ENCODE results near the gene PLA2R1. TPM values are rescaled to one million over a fixed set of nuclear protein-coding genes. Genes with fewer than 3 reads are reported as not detected.

The PLA2R1 gene
- total and polyA plus RNA-seq, 2 experiments from 2014 or later: 4.9 to 9.6 TPM

GRCh38 chr2:160097326-160097725, 34.9 kb upstream of the PLA2R1 start:
- H3K27ac ChIP-seq: no peak overlapping the region
- peaks cover 5% of the 10 kb centered on the region for H3K9me3 ChIP-seq (ENCODE audit: low read depth)
- H3K4me2 ChIP-seq: no peak overlapping the region
- no peak overlapping the region for H2AFZ ChIP-seq
- no peak for TF ChIP-seq CTCF (IDR thresholded peaks at IDR 0.05; ENCODE audit: poor library complexity)
- TF ChIP-seq EZH2 (IDR thresholded peaks at IDR 0.05; ENCODE audit: borderline replicate concordance): no peak
- no peak for TF ChIP-seq EZH2phosphoT487 (IDR thresholded peaks at IDR 0.05; ENCODE audit: low read depth, severe bottlenecking, unreplicated experiment)
- WGBS (ENCODE audit: low lambda C conversion rate, missing lambda C conversion rate): 95% methylated on average over 1 of the region's 1 CpG
- no peak overlapping the region for H3K4me3 ChIP-seq
- H3K27me3 ChIP-seq: no peaks in the 10 kb centered on the region
- H3K36me3 ChIP-seq (replicated peaks; ENCODE audit: insufficient read depth, low read depth): no peaks in the 10 kb centered on the region
- H3K79me2 ChIP-seq: no peaks in the 10 kb centered on the region
- H3K9me2 ChIP-seq (replicated peaks; ENCODE audit: insufficient read depth): no peaks in the 10 kb centered on the region
- H4K20me1 ChIP-seq (ENCODE audit: insufficient read depth, poor library complexity, severe bottlenecking): no peaks in the 10 kb centered on the region
- no peaks in the 10 kb centered on the region for H3K4me1 ChIP-seq (ENCODE audit: insufficient read depth)
- no peak for DNase-seq (ENCODE audit: low spot score)

- Histone ChIP-seq H4K20me1 (ENCODE audit: insufficient read depth, poor library complexity, severe bottlenecking) (no peaks in the 10 kb centered on the region), H2AFZ (no peak overlapping the region), H3K9me2 (replicated peaks; ENCODE audit: insufficient read depth) (no peaks in the 10 kb centered on the region), H3K27me3 (no peaks in the 10 kb centered on the region), H3K4me1 (ENCODE audit: insufficient read depth) (no peaks in the 10 kb centered on the region), H3K27ac (no peak overlapping the region), H3K4me3 (no peak overlapping the region), H3K4me2 (no peak overlapping the region), H3K79me2 (no peaks in the 10 kb centered on the region), H3K9me3 (ENCODE audit: low read depth) (peaks cover 5% of the 10 kb centered on the region), H3K36me3 (replicated peaks; ENCODE audit: insufficient read depth, low read depth) (no peaks in the 10 kb centered on the region)
- DNase-seq (ENCODE audit: low spot score): no peak
- WGBS (ENCODE audit: low lambda C conversion rate, missing lambda C conversion rate): 90% methylated on average over 4 of the region's 4 CpGs
- TF ChIP-seq CTCF (IDR thresholded peaks at IDR 0.05; ENCODE audit: poor library complexity): no peak
- TF ChIP-seq EZH2 (IDR thresholded peaks at IDR 0.05; ENCODE audit: borderline replicate concordance): no peak
- TF ChIP-seq EZH2phosphoT487 (IDR thresholded peaks at IDR 0.05; ENCODE audit: low read depth, severe bottlenecking, unreplicated experiment): no peak
Measured at GRCh38 chr2:160096409-160096808, 34.0 kb upstream of the PLA2R1 start.

GRCh38 chr2:160092445-160092844, 30.0 kb upstream of the PLA2R1 start:
- H3K4me2 ChIP-seq: no peak overlapping the region
- no peak overlapping the region for H2AFZ ChIP-seq
- H3K9me2 ChIP-seq (replicated peaks; ENCODE audit: insufficient read depth): no peaks in the 10 kb centered on the region
- DNase-seq (ENCODE audit: low spot score): no peak
- TF ChIP-seq EZH2phosphoT487 (IDR thresholded peaks at IDR 0.05; ENCODE audit: low read depth, severe bottlenecking, unreplicated experiment): no peak
- no peak for TF ChIP-seq CTCF (IDR thresholded peaks at IDR 0.05; ENCODE audit: poor library complexity)
- TF ChIP-seq EZH2 (IDR thresholded peaks at IDR 0.05; ENCODE audit: borderline replicate concordance): no peak
- H3K36me3 ChIP-seq (replicated peaks; ENCODE audit: insufficient read depth, low read depth): no peaks in the 10 kb centered on the region
- H3K4me3 ChIP-seq: no peak overlapping the region
- H3K9me3 ChIP-seq (ENCODE audit: low read depth): peaks cover 9% of the 10 kb centered on the region
- 78% methylated on average over 4 of the region's 4 CpGs for WGBS (ENCODE audit: low lambda C conversion rate, missing lambda C conversion rate)
- no peaks in the 10 kb centered on the region for H3K27me3 ChIP-seq
- H3K79me2 ChIP-seq: no peaks in the 10 kb centered on the region
- no peak overlapping the region for H3K27ac ChIP-seq
- H3K4me1 ChIP-seq (ENCODE audit: insufficient read depth): no peaks in the 10 kb centered on the region
- no peaks in the 10 kb centered on the region for H4K20me1 ChIP-seq (ENCODE audit: insufficient read depth, poor library complexity, severe bottlenecking)

GRCh38 chr2:160091381-160091780, 29.0 kb upstream of the PLA2R1 start:
- TF ChIP-seq EZH2phosphoT487 (IDR thresholded peaks at IDR 0.05; ENCODE audit: low read depth, severe bottlenecking, unreplicated experiment) (no peak), EZH2 (IDR thresholded peaks at IDR 0.05; ENCODE audit: borderline replicate concordance) (no peak), CTCF (IDR thresholded peaks at IDR 0.05; ENCODE audit: poor library complexity) (no peak)
- Histone ChIP-seq H3K36me3 (replicated peaks; ENCODE audit: insufficient read depth, low read depth) (no peaks in the 10 kb centered on the region), H4K20me1 (ENCODE audit: insufficient read depth, poor library complexity, severe bottlenecking) (no peaks in the 10 kb centered on the region), H3K4me2 (no peak overlapping the region), H3K27me3 (no peaks in the 10 kb centered on the region), H3K4me3 (no peak overlapping the region), H3K9me2 (replicated peaks; ENCODE audit: insufficient read depth) (no peaks in the 10 kb centered on the region), H3K4me1 (ENCODE audit: insufficient read depth) (no peaks in the 10 kb centered on the region), H2AFZ (no peak overlapping the region), H3K27ac (no peak overlapping the region), H3K9me3 (ENCODE audit: low read depth) (peaks cover 9% of the 10 kb centered on the region), H3K79me2 (no peaks in the 10 kb centered on the region)
- no peak for DNase-seq (ENCODE audit: low spot score)

Measured in hepatocyte (in vitro differentiated cells).